HCT116 (cell line): Measurements from ENCODE around the gene NTN5. TPM values are rescaled to one million over a fixed set of nuclear protein-coding genes. Genes with fewer than 3 reads are reported as not detected.

Experiments used
- ATAC-seq: fragments of 200-7000 bp; cut with Tn5 transposase; 2 replicates; pipeline ENCODE4 v1.9.1; 2020; ENCODE audit warnings: mild to moderate bottlenecking, moderate library complexity
- BruUV-seq: library from RNA; stranded (reverse); fragments of 400-500 nt; replicated peaks from 2 replicates; lab custom pipeline; 2021; lab: Mats Ljungman, UMichigan
- CTCF ChIA-PET: fragments of 300-600 bp; sonication (Branson Sonifier 250); formaldehyde crosslinking; loops from one replicate; lab custom pipeline; 2021; ENCODE audit warnings: antibody characterized with exemption; lab: Charles Lee
- POLR2A ChIA-PET: fragments of 300-600, 350-600 bp; sonication (Branson Sonifier 250); formaldehyde crosslinking; loops from one replicate; lab custom pipeline; 2021; ENCODE audit warnings: antibody characterized with exemption; lab: Charles Lee
- RAD21 ChIA-PET, 2 experiments: fragments of 300-600 bp; sonication (Branson Sonifier 250); formaldehyde crosslinking; loops; one replicate each; lab custom pipeline; 2023; ENCODE audit warnings: low total read pairs in 2 of 2; ENCODE audit not compliant: uncharacterized antibody in 2 of 2, unreplicated experiment in 2 of 2, low non-redundant PET in 1 of 2; lab: Charles Lee
- DNase-seq: peaks from one replicate; pipeline ENCODE4 v3.0.0-alpha.2; 2010; ENCODE audit warnings: low read depth, low spot score
- H2AFZ ChIP-seq: fragments of 200-600 bp; shearing (Covaris generic), sonication (generic); 2 replicates; pipeline ENCODE4 v1.6.1; 2017; ENCODE audit warnings: low read depth, mixed run types, mixed read lengths, antibody characterized with exemption, low read length; ENCODE audit not compliant: poor library complexity, severe bottlenecking
- H3K27ac ChIP-seq: 2 replicates; pipeline ENCODE4 v1.5.1; 2012; ENCODE audit warnings: low read depth, low read length
- H3K27me3 ChIP-seq: fragments of 200-600 bp; sonication (generic); 2 replicates; pipeline ENCODE4 v1.6.1; 2016; ENCODE audit warnings: mixed run types, low read length, mixed read lengths; ENCODE audit not compliant: insufficient read depth
- H3K36me3 ChIP-seq, 2 experiments: fragments of 200-500 bp in 1 of 2; fragments of 200-600 bp in 1 of 2; sonication (Bioruptor generic) in 1 of 2; sonication (generic) in 1 of 2; 2 replicates each; pipeline versions ENCODE4 v1.5.1 to v1.6.1; 2014 to 2016; ENCODE audit warnings: low read length in 2 of 2, inconsistent platforms in 1 of 2, mixed read lengths in 1 of 2, mixed run types in 1 of 2; ENCODE audit not compliant: insufficient read depth in 2 of 2, control insufficient read depth in 1 of 2
- H3K4me1 ChIP-seq, 2 experiments: fragments of 200-600 bp in 1 of 2; sonication (generic) in 1 of 2; 2 replicates each; pipeline versions ENCODE4 v1.5.1 to v1.6.1; 2012 to 2017; ENCODE audit warnings: low read length in 2 of 2, inconsistent platforms in 1 of 2, mild to moderate bottlenecking in 1 of 2, mixed read lengths in 1 of 2, mixed run types in 1 of 2, moderate library complexity in 1 of 2; ENCODE audit not compliant: insufficient read depth in 2 of 2, control insufficient read depth in 1 of 2
- H3K4me2 ChIP-seq: fragments of 200-600 bp; sonication (generic); 2 replicates; pipeline ENCODE4 v1.6.1; 2017; ENCODE audit warnings: mixed run types, low read length, mixed read lengths
- H3K4me3 ChIP-seq, 2 experiments: fragments of 200-600 bp in 1 of 2; sonication (generic) in 1 of 2; replicated peaks in 1 of 2; 2 replicates each; pipeline ENCODE4 v1.5.1; 2011 to 2016; ENCODE audit warnings: low read length in 2 of 2, control low read depth in 1 of 2, low read depth in 1 of 2, mild to moderate bottlenecking in 1 of 2, mixed read lengths in 1 of 2, mixed run types in 1 of 2
- H3K79me2 ChIP-seq: fragments of 200-600 bp; sonication (generic); 2 replicates; pipeline ENCODE4 v1.6.1; 2017; ENCODE audit warnings: mild to moderate bottlenecking, mixed run types, low read length, moderate library complexity, mixed read lengths; ENCODE audit not compliant: insufficient read depth
- H3K9ac ChIP-seq: fragments of 200-600 bp; sonication (generic); 2 replicates; pipeline ENCODE4 v1.6.1; 2016; ENCODE audit warnings: low read length, mixed read lengths
- H3K9me2 ChIP-seq: fragments of 200-600 bp; sonication (generic), shearing (Covaris generic); 2 replicates; pipeline ENCODE4 v1.6.1; 2017; ENCODE audit warnings: mixed run types, mild to moderate bottlenecking, moderate library complexity; ENCODE audit not compliant: insufficient read depth
- H3K9me3 ChIP-seq, 2 experiments: fragments of 200-500 bp in 1 of 2; fragments of 200-600 bp in 1 of 2; sonication (Bioruptor generic) in 1 of 2; sonication (generic) in 1 of 2; 2 replicates each; pipeline ENCODE4 v1.6.1; 2014 to 2017; ENCODE audit warnings: low read length in 2 of 2, mixed read lengths in 2 of 2, inconsistent platforms in 1 of 2, low read depth in 1 of 2, mild to moderate bottlenecking in 1 of 2, mixed run types in 1 of 2, moderate library complexity in 1 of 2; ENCODE audit not compliant: control insufficient read depth in 1 of 2, insufficient read depth in 1 of 2
- H4K20me1 ChIP-seq: fragments of 200-600 bp; sonication (generic), shearing (Covaris generic); 2 replicates; pipeline ENCODE4 v1.6.1; 2017; ENCODE audit warnings: mixed run types, mild to moderate bottlenecking, moderate library complexity; ENCODE audit not compliant: insufficient read depth
- CEBPB ChIP-seq: IDR thresholded peaks from 2 replicates; pipeline ENCODE4 v1.6.1; 2012; ENCODE audit warnings: low read depth
- EZH2 ChIP-seq: fragments of 200-600 bp; sonication (generic); IDR thresholded peaks from 2 replicates; pipeline ENCODE4 v1.6.1; 2017; ENCODE audit warnings: antibody characterized with exemption, mixed run types
- JUND ChIP-seq: IDR thresholded peaks from 2 replicates; pipeline ENCODE4 v1.6.1; 2012
- POLR2AphosphoS5 ChIP-seq: IDR thresholded peaks from 2 replicates; pipeline ENCODE4 v1.6.1; 2011; ENCODE audit warnings: mild to moderate bottlenecking, low read depth, low read length, moderate library complexity
- RAD21 ChIP-seq: IDR thresholded peaks from 2 replicates; pipeline ENCODE4 v1.6.1; 2012; ENCODE audit warnings: low read depth, mild to moderate bottlenecking
- SP1 ChIP-seq: IDR thresholded peaks from 2 replicates; pipeline ENCODE4 v1.6.1; 2012; ENCODE audit warnings: low read depth
- TCF7L2 ChIP-seq: IDR thresholded peaks from 2 replicates; pipeline ENCODE4 v1.7.0; 2011; ENCODE audit warnings: borderline replicate concordance, inconsistent platforms; ENCODE audit not compliant: insufficient read depth, insufficient read length; ENCODE audit errors: extremely low read depth
- intact Hi-C: fragments of 100-400 bp; cut with micrococcal nuclease; formaldehyde crosslinking; loops from 2 replicates; pipeline ENCODE4 v1.10.0; 2022
- total RNA-seq: library from RNA; stranded (reverse); gene quantifications from one replicate; pipeline ENCODE4 v1.2.1, GENCODE V29; 2021; ENCODE audit not compliant: unreplicated experiment
- TF ChIP-seq, protein P1 (sequence below): IDR thresholded peaks from 2 replicates; pipeline ENCODE4 v1.6.1; 2012; ENCODE audit warnings: low read depth
- TF ChIP-seq, protein P2 (sequence below): IDR thresholded peaks from 2 replicates; pipeline ENCODE4 v1.6.1; 2012
- TF ChIP-seq, protein P3 (sequence below), 3 experiments: fragments of 200-600 bp in 1 of 3; sonication (generic) in 1 of 3; IDR thresholded peaks in 2 of 3; conservative IDR thresholded peaks in 1 of 3; 2 replicates each; pipeline ENCODE4 v1.5.1; 2012 to 2017; ENCODE audit warnings: low read depth in 2 of 3, low read length in 2 of 3, antibody characterized with exemption in 1 of 3, borderline replicate concordance in 1 of 3, control low read depth in 1 of 3, mild to moderate bottlenecking in 1 of 3, mixed read lengths in 1 of 3, mixed run types in 1 of 3, moderate library complexity in 1 of 3; ENCODE audit not compliant: insufficient read depth in 1 of 3

Gene NTN5
- total RNA-seq, 1 experiment from 2014 or later: 3.1 TPM

DNA sequence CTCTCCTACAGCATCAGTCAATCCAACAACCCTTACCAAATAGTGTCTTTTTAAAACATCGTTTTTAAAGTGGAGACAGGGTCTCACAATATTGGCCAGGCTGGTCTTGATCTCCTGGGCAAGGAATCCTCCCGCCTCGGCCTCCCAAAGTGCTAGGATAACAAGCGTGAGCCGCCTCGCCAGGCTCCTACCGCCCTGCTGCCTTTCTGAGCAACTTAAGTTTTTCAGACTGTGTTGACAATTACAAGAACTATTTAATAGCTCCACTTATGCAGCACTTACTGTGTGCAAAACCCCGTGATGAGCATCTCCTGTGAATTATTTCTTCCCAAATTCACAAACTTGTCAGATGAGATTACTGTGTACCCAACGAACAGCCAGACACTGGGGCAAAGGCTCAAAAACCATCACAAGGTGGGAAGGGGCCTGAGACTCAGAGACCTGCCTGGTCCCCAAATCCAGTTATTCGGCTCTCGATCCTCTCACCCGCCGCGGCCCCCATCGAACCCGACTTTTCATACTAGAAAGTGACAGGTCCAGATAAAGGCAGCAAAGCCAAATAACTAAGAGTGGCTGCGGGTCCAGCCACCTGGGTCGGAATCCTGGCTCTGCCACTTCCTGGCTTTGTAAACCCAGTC is 54.4 kb downstream of the NTN5 start:
- ATAC-seq: no peak
- Histone ChIP-seq H3K9me2 (no peaks in the 10 kb centered on the region), H3K9ac (peak overlapping the region; percentile 99), H2AFZ (no peak overlapping the region), H3K4me1 (peaks cover 34 to 55% of the 10 kb centered on the region in 2 experiments), H3K36me3 (peaks cover 20 to 37% of the 10 kb centered on the region in 2 experiments), H3K27ac (peak overlapping the region; percentile 86), H3K9me3 (no peaks in the 10 kb centered on the region), H3K4me3 (peak overlapping the region; percentile 56 to 93)
- intact Hi-C loops: no loop called here
- DNase-seq: no peak
- CTCF ChIA-PET: interaction anchor here (0.6 to 1.3 kb wide), 9 partner anchors 10 to 1428 kb away, joined by 3 to 9 read pairs (median 4); partner anchors contain the start of gene CA11
- TSS peak; percentile 76 for BruUV-seq
- 0 out of 2 replicates have a peak, but pooled peaks have one; percentile 9 for TF ChIP-seq SP1
- no peak for TF ChIP-seq POLR2AphosphoS5
- TF ChIP-seq, all 23 proteins: peak for 1
- Histone ChIP-seq H4K20me1 (peaks cover 34% of the 10 kb centered on the region; the same call in 1 of the 2 replicates), H3K4me2 (peak overlapping the region; percentile 87), H3K79me2 (peaks cover 55% of the 10 kb centered on the region), H3K27me3 (no peaks in the 10 kb centered on the region)
- POLR2A ChIA-PET: interaction anchor here (0.6 to 2.4 kb wide), 23 partner anchors 9 to 375 kb away, joined by 3 to 31 read pairs (median 5); partner anchors contain the start of genes CA11, DBP, GYS1 and KDELR1
- RAD21 ChIA-PET: no interaction called here

DNA sequence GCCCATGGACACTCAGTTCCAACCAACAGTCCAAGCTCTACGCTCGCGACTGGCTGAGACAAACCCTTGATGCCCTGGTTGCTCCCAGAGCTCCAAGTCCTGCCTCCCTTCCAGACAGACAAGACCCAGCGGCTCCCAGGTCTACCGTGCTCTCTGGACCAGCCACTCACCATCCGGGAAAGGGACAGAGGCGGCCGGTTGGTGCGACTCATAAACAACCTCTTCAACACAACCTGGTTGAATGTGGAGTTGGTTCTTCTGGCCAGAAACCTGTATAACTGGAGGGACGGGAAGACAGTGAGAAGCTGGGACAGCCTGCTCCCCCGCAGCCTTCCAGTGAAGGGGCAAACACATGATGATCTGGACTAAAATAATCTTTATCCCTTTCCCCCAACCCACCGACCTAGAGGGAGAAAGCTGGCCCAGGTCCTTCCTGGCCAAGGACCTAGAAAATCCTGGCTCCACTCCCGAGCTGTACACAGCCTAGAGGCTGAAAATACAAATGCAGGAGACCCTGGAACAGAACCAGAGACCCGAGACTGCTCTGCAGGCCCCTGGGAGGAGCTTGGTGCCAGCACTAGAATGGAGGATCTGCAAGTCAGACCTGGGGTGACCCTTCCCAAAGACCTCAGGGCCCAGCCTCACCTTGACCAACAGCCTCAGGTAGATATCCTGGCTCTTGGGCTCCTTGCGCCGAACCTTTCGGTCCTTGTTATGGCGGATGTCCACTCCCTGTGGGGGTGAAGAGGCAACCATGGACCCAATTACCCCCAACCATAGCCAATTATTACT is 55.5 kb downstream of the NTN5 start:
- Histone ChIP-seq H2AFZ (no peak overlapping the region), H3K4me1 (peaks cover 33 to 52% of the 10 kb centered on the region in 2 experiments), H3K9me3 (no peaks in the 10 kb centered on the region), H3K4me2 (peak overlapping the region; percentile 87), H3K27ac (peak overlapping the region; percentile 86), H3K79me2 (peaks cover 52% of the 10 kb centered on the region), H3K9me2 (no peaks in the 10 kb centered on the region), H3K9ac (peak overlapping the region; percentile 99), H3K27me3 (no peaks in the 10 kb centered on the region), H3K36me3 (peaks cover 20 to 37% of the 10 kb centered on the region in 2 experiments), H4K20me1 (peaks cover 34% of the 10 kb centered on the region; the same call in 1 of the 2 replicates), H3K4me3 (peak overlapping the region; percentile 56 to 93)
- intact Hi-C loops: no loop called here
- ChIA-PET CTCF (interaction anchor here (1.0 kb wide), 1 partner anchor 8 kb away, joined by 4 read pairs; no protein-coding TSS in a partner anchor), RAD21 (no interaction called here), POLR2A (interaction anchor here (0.7 to 2.4 kb wide), 8 partner anchors 9 to 376 kb away, joined by 3 to 9 read pairs (median 3); partner anchors contain the start of genes DBP, GYS1, PPP1R15A and RUVBL2)
- BruUV-seq: no TSS peak
- ATAC-seq (no peak), DNase-seq (no peak)
- TF ChIP-seq RAD21: no peak
- no peak for TF ChIP-seq TCF7L2
- TF ChIP-seq POLR2AphosphoS5: no peak; the same call in 1 of the 2 replicates
- no peak for TF ChIP-seq EZH2
- no peak for TF ChIP-seq CEBPB
- TF ChIP-seq SP1: no peak
- TF ChIP-seq JUND: no peak
- TF ChIP-seq, protein P1, sequence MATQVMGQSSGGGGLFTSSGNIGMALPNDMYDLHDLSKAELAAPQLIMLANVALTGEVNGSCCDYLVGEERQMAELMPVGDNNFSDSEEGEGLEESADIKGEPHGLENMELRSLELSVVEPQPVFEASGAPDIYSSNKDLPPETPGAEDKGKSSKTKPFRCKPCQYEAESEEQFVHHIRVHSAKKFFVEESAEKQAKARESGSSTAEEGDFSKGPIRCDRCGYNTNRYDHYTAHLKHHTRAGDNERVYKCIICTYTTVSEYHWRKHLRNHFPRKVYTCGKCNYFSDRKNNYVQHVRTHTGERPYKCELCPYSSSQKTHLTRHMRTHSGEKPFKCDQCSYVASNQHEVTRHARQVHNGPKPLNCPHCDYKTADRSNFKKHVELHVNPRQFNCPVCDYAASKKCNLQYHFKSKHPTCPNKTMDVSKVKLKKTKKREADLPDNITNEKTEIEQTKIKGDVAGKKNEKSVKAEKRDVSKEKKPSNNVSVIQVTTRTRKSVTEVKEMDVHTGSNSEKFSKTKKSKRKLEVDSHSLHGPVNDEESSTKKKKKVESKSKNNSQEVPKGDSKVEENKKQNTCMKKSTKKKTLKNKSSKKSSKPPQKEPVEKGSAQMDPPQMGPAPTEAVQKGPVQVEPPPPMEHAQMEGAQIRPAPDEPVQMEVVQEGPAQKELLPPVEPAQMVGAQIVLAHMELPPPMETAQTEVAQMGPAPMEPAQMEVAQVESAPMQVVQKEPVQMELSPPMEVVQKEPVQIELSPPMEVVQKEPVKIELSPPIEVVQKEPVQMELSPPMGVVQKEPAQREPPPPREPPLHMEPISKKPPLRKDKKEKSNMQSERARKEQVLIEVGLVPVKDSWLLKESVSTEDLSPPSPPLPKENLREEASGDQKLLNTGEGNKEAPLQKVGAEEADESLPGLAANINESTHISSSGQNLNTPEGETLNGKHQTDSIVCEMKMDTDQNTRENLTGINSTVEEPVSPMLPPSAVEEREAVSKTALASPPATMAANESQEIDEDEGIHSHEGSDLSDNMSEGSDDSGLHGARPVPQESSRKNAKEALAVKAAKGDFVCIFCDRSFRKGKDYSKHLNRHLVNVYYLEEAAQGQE: no peak
- TF ChIP-seq, protein P2, sequence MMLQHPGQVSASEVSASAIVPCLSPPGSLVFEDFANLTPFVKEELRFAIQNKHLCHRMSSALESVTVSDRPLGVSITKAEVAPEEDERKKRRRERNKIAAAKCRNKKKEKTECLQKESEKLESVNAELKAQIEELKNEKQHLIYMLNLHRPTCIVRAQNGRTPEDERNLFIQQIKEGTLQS: no peak
- TF ChIP-seq, protein P3, sequence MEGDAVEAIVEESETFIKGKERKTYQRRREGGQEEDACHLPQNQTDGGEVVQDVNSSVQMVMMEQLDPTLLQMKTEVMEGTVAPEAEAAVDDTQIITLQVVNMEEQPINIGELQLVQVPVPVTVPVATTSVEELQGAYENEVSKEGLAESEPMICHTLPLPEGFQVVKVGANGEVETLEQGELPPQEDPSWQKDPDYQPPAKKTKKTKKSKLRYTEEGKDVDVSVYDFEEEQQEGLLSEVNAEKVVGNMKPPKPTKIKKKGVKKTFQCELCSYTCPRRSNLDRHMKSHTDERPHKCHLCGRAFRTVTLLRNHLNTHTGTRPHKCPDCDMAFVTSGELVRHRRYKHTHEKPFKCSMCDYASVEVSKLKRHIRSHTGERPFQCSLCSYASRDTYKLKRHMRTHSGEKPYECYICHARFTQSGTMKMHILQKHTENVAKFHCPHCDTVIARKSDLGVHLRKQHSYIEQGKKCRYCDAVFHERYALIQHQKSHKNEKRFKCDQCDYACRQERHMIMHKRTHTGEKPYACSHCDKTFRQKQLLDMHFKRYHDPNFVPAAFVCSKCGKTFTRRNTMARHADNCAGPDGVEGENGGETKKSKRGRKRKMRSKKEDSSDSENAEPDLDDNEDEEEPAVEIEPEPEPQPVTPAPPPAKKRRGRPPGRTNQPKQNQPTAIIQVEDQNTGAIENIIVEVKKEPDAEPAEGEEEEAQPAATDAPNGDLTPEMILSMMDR (IDR thresholded peaks at IDR 0.05 in 2 of 3, conservative IDR thresholded peaks at IDR 0.05 in 1 of 3; ENCODE audit: borderline replicate concordance in 1 of 3, insufficient read depth in 1 of 3, low read depth in 2 of 3, low read length in 2 of 3): no peak
